Measurements from ENCODE around the gene MRPL2.
A peak's percentile ranks its signal among the peaks of the same experiment; 100 is the strongest.

Gene MRPL2

DNA sequence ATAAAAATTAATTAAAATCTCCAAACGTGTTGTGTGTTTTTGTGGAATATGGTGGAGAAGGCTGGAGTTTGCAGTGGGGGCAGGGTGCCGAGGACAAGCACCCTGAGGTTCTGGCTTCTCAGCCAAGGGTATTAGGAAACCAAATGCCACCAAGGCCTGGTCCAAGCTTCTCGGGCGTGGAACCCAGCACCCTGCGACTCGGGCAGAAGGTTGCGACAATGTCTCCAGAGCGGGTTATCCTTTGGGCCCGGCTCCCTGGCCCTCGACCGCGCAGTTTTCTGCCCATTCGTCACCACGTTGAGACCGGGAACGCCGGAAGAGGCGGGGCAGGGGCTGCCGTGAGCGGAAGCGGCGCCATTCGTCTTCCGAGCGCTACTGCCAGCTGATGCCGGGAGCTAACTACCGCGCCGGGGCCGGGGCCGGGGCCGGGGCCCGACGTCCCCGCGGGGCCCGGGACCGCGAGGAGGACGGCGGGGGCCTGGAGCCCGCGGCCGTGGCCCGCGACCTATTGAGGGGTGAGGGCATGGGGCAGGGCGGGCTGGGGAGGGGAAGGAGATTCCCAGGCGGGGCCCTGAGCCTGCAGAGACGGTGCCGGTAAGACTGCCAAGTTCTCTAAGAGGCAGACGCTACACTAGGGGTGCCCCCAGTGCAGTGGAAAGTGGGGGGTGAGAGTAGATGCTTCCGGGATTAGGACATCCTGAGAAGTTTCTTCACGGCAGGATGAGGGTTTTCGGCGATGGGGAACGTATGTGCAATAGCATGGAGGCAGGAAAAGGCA lies 37.8 kb downstream of the MRPL2 start, which contains the start of gene RRP36:
RRP36 (plus strand) TSS at position 354 of the 778 bp plus-strand sequence; CDS start at position 386, 32 bp downstream.
- DNase-seq (ENCODE audit: low read depth in 1 of 2, low spot score in 1 of 2), result peak; percentile 47 to 65

GRCh38 chr6:43020847-43021246 lies 38.4 kb downstream of the MRPL2 start:
- no peak for DNase-seq (ENCODE audit: low read depth in 1 of 2, low spot score in 1 of 2)

DNA sequence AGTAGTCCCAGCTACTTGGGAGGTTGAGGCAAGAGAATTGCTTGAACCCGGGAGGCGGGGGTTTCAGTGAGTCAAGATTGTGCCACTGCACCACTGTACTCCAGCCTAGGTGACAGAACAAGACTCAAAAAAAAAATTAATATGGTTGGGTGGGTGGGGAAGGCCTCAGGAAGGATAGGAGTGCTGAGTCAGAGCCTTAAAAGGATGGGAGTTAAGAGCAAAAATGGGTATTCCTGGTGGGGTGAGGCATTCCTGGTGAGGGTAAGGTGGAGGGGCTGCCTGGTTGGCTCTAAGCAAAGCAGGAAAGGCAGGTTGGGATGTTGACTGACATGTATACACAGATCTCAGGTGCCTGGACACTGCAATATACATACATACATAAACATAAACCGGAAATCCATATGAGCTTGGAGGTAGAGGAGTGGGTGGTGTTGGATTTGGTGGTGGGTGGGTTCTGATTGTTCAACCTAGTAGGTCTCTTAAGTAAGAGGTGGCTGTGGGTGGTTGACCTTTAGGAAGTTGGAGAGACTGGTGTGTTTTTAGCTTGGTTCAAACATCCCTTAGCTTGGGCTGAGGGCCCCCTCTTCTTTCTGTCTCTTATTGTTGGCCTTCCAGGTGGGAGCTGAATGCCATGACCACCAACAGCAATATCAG lies 39.1 kb downstream of the MRPL2 start:
- DNase-seq (ENCODE audit: low read depth in 1 of 2, low spot score in 1 of 2), result no peak

- DNase-seq (ENCODE audit: low read depth in 1 of 2, low spot score in 1 of 2), result no peak
Observed at GRCh38 chr6:43019152-43019551, 40.1 kb downstream of the MRPL2 start.

DNA sequence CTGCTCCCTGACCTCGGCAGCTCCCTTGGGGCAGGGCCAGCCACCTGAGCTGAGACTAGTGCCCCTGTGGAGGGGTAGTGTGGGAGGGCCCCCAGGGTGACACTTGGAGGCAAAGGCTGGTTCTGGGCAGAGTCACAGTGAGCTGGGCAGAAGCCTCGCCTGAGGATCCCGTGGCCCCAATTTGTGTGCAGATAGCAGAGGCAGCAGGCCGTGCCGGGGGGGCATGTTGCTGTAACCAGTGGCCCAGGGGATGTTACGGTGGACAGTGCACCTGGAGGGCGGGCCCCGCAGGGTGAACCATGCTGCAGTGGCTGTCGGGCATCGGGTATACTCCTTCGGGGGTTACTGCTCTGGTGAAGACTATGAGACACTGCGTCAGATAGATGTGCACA lies 42.3 kb downstream of the MRPL2 start:
- DNase-seq (ENCODE audit: low read depth in 1 of 2, low spot score in 1 of 2), result no peak

GRCh38 chr6:43016176-43016942 lies 42.9 kb downstream of the MRPL2 start:
- no peak for DNase-seq (ENCODE audit: low read depth in 1 of 2, low spot score in 1 of 2)

DNA sequence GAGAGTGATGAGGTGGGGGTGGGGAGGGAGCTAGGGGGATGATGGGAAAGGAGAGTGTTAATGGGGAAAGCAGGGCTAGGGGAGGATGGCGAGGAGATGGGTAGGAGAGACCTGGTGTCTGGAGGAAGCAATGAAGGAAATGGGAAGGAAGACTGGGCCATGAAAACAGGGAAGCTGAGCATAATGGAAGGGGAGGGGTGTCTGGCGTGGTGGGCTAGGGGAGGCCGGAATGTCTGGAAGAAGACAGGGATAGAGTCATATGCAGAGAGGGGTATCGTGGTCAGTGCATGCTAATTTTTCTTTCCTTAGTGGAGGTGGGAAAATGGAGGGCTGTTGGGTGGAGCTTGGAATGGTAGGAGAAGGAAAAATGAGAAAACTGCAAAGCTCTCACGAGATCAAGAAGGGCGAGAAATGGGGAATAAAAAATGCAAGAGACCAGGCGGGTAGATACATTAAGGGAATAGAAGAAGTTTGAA lies 44.8 kb downstream of the MRPL2 start:
- DNase-seq (ENCODE audit: low read depth in 1 of 2, low spot score in 1 of 2), result no peak

- peak; percentile 96 to 99 for DNase-seq (ENCODE audit: low read depth in 1 of 2, low spot score in 1 of 2)
Observed at GRCh38 chr6:43013843-43014433, 45.3 kb downstream of the MRPL2 start, which contains the start of the genes KLHDC3 and MEA1. Gene KLHDC3 (plus strand): TSS chr6:43014249. CDS start chr6:43017193, 2,944 bp downstream. Gene MEA1 (minus strand): TSS chr6:43013946. CDS start chr6:43013813, 133 bp downstream.

- no peak for DNase-seq (ENCODE audit: low read depth in 1 of 2, low spot score in 1 of 2)
Observed at GRCh38 chr6:43013097-43013842, 46.0 kb downstream of the MRPL2 start.

- DNase-seq (ENCODE audit: low read depth in 1 of 2, low spot score in 1 of 2), result no peak
Observed at GRCh38 chr6:43012364-43012763, 46.9 kb downstream of the MRPL2 start.

DNA sequence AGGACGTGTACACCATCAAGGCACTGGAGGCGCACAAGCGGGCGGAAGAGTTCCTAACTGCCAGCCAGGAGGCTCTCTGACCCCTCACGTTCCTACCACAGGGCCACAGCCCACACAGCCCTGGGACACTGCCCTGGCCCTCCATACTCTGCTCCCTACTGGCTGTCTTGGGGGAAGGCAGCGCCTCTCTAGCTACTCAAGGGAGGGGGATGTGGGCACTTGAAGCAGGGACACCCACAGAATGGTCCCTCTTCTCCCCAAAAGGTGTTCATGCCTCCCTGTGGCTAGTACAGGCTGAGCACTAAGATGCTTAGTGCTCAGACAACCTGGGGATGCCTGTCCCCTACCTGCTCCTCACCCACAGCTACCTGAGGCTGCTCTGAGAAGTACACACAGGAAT lies 48.0 kb downstream of the MRPL2 start:
- no peak for DNase-seq (ENCODE audit: low read depth in 1 of 2, low spot score in 1 of 2)

DNA sequence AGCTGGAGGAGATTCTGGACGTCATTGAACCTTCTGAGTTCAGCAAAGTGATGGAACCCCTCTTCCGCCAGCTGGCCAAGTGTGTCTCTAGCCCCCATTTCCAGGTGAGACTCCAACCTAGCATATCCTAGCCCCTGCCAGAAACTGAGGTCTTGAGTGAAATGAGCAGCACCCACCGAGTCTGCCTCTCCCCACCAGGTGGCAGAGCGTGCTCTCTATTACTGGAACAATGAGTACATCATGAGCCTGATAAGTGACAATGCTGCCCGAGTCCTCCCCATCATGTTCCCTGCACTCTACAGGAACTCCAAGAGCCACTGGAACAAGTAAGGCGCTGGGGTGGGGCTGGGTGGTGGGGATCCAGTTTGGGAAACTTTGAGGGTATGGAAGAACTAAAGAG lies 50.1 kb downstream of the MRPL2 start:
- DNase-seq (ENCODE audit: low read depth in 1 of 2, low spot score in 1 of 2), result no peak

DNA sequence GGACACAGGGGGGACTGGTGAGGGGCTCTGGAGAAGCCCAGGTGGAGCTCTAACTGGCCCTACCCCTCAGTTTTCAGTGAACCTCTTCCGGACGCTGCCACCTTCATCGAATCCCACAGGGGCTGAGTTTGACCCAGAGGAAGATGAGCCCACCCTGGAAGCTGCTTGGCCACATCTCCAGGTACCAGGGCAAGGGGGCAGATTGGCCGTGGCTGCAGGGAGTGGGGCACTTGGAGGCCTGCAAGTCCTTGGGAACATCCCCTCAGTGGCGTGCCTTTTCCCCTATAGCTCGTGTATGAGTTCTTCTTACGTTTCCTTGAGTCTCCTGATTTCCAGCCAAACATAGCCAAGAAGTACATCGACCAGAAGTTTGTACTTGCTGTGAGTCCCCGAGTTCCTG lies 52.1 kb downstream of the MRPL2 start:
- no peak for DNase-seq (ENCODE audit: low read depth in 1 of 2, low spot score in 1 of 2)

- no peak for DNase-seq (ENCODE audit: low read depth in 1 of 2, low spot score in 1 of 2)
Observed at GRCh38 chr6:43006251-43006650, 53.0 kb downstream of the MRPL2 start.

- no peak for DNase-seq (ENCODE audit: low read depth in 1 of 2, low spot score in 1 of 2)
Observed at GRCh38 chr6:43005844-43006243, 53.4 kb downstream of the MRPL2 start.
